Tibial artery (tissue), 4 donors: ENCODE results near the gene PTPN13.

Source experiments
- DNase-seq, 2 donors: peaks; one replicate each; pipeline ENCODE4 v3.0.0-alpha.2; 2019
- H3K27ac ChIP-seq, 2 donors: fragments of 200-600 bp; sonication (generic) in 1 of 2; 1 replicate in 1 of 2; 2 replicates in 1 of 2; pipeline ENCODE4 v1.5.1; 2018 to 2019; ENCODE audit warnings: mild to moderate bottlenecking in 1 of 2
- H3K27me3 ChIP-seq, 2 donors: fragments of 200-600 bp; sonication (generic) in 1 of 2; one replicate each; pipeline versions ENCODE4 v1.5.1 to v1.6.0; 2016 to 2019
- H3K36me3 ChIP-seq, 3 donors: fragments of 200-600 bp; sonication (generic) in 2 of 3; one replicate each; pipeline ENCODE4 v1.5.1; 2016 to 2019; ENCODE audit warnings: mild to moderate bottlenecking in 2 of 3
- H3K4me1 ChIP-seq, 4 donors: fragments of 200-600 bp; sonication (generic) in 2 of 4; 1 replicate in 3 of 4; 2 replicates in 1 of 4; pipeline ENCODE4 v1.5.1; 2016 to 2019
- H3K4me3 ChIP-seq, 2 donors: fragments of 200-600 bp; sonication (generic) in 1 of 2; 1 replicate in 1 of 2; 2 replicates in 1 of 2; pipeline ENCODE4 v1.5.1; 2018 to 2019; ENCODE audit warnings: mild to moderate bottlenecking in 2 of 2
- H3K9me3 ChIP-seq, 3 donors: fragments of 200-600 bp; sonication (generic) in 1 of 3; one replicate each; pipeline ENCODE4 v1.5.1; 2016 to 2019
- intact Hi-C: fragments of 100-400 bp; cut with DNase I; formaldehyde crosslinking; loops from one replicate; pipeline ENCODE4 v1.15.0; 2023; ENCODE audit warnings: low total_unique reads
- TF ChIP-seq, protein P1 (sequence below), 2 experiments: fragments of 200-600 bp in 1 of 2; fragments of 450-650 bp in 1 of 2; IDR thresholded peaks; one replicate each; pipeline ENCODE4 v1.5.1; 2017 to 2019; ENCODE audit warnings: antibody characterized with exemption in 2 of 2, mild to moderate bottlenecking in 1 of 2, moderate library complexity in 1 of 2

The PTPN13 gene, protein sequence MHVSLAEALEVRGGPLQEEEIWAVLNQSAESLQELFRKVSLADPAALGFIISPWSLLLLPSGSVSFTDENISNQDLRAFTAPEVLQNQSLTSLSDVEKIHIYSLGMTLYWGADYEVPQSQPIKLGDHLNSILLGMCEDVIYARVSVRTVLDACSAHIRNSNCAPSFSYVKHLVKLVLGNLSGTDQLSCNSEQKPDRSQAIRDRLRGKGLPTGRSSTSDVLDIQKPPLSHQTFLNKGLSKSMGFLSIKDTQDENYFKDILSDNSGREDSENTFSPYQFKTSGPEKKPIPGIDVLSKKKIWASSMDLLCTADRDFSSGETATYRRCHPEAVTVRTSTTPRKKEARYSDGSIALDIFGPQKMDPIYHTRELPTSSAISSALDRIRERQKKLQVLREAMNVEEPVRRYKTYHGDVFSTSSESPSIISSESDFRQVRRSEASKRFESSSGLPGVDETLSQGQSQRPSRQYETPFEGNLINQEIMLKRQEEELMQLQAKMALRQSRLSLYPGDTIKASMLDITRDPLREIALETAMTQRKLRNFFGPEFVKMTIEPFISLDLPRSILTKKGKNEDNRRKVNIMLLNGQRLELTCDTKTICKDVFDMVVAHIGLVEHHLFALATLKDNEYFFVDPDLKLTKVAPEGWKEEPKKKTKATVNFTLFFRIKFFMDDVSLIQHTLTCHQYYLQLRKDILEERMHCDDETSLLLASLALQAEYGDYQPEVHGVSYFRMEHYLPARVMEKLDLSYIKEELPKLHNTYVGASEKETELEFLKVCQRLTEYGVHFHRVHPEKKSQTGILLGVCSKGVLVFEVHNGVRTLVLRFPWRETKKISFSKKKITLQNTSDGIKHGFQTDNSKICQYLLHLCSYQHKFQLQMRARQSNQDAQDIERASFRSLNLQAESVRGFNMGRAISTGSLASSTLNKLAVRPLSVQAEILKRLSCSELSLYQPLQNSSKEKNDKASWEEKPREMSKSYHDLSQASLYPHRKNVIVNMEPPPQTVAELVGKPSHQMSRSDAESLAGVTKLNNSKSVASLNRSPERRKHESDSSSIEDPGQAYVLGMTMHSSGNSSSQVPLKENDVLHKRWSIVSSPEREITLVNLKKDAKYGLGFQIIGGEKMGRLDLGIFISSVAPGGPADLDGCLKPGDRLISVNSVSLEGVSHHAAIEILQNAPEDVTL (N-terminal part only)

DNA sequence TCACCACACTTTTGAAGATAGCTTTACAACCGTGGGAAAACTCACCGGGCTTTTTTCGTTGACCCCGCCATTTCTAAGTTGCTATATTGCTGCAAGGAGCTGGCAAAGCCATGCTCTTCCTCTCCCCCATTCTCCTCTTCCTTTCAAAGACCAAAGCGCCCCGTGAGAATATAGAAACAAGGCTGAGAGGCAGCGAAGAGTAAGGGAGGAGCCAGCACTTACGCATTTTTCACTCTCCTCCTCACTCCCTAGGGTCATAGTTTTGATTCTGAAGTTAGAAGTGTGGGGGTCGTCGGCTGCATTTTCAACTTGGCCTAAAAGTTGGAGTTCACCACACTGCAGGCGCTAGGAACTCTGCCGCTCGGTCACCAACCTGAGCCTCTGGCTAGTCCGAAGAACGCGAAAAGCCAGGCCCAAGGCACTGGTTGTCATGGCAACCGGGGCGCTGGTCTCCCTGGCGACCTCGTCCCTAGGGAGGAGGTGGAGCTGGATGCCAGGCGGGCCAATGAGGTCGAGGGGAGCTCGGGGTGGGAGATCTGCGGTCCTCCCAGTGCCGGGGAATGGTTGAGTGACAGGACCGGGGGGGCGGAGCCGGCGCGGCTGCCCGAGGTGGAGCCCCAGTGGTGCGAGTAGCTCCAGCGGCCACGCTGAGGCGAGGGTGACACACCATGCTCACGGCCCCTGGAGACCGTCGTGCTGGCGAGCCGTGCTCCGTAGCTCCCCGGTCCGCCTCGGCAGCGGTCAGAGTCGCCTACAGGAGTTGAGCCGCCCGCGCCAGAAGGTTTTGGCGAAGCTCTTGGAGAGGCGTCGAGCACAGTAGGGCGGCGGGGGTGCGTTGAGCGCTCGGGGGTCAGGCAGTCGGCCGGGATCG is at the start of gene PTPN13:
TSS of gene PTPN13 (plus strand) at position 628 of the 871 bp plus-strand sequence. CDS start 40,942 bp downstream, outside the sequence.
- H3K27me3 ChIP-seq, result no peaks in the 10 kb centered on the region
- H3K27ac ChIP-seq, result peak within 1 kb of the TSS; percentile 84 to 90
- H3K36me3 ChIP-seq, result no peaks in the 10 kb centered on the region
- H3K4me3 ChIP-seq, result peak within 1 kb of the TSS; percentile 71 to 84
- intact Hi-C loops, result loop anchor here (10.0 kb wide), 1 partner anchor 311 kb away; no protein-coding TSS in a partner anchor
- H3K4me1 ChIP-seq, result peaks cover 0 to 36% (median 5%) of the 10 kb centered on the region in 4 donors
- peak; percentile 98 to 99 for DNase-seq
- TF ChIP-seq, protein P1, sequence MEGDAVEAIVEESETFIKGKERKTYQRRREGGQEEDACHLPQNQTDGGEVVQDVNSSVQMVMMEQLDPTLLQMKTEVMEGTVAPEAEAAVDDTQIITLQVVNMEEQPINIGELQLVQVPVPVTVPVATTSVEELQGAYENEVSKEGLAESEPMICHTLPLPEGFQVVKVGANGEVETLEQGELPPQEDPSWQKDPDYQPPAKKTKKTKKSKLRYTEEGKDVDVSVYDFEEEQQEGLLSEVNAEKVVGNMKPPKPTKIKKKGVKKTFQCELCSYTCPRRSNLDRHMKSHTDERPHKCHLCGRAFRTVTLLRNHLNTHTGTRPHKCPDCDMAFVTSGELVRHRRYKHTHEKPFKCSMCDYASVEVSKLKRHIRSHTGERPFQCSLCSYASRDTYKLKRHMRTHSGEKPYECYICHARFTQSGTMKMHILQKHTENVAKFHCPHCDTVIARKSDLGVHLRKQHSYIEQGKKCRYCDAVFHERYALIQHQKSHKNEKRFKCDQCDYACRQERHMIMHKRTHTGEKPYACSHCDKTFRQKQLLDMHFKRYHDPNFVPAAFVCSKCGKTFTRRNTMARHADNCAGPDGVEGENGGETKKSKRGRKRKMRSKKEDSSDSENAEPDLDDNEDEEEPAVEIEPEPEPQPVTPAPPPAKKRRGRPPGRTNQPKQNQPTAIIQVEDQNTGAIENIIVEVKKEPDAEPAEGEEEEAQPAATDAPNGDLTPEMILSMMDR (IDR thresholded peaks at IDR 0.05), result no peak
- no peaks in the 10 kb centered on the region for H3K9me3 ChIP-seq

DNA sequence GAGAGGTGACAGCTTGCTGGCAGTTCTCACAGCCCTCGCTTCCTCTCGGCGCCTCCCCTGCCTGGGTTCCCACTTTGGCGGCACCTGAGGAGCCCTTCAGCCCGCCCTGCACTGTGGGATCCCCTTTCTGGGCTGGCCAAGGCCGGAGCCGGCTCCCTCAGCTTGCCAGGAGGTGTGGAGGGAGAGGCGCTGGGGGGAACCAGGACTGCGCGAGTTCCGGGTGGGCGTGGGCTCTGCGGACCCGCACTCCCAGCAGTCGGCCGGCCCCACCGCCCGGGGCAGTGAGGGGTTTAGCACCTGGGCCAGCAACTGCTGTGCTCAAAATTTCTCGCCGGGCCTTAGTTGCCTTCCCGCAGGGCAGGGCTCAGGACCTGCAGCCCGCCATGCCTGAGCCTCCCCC is 47.0 kb upstream of the PTPN13 start:
- no peaks in the 10 kb centered on the region for H3K36me3 ChIP-seq
- H3K27ac ChIP-seq, result no peak overlapping the region
- H3K4me1 ChIP-seq, result no peaks in the 10 kb centered on the region
- TF ChIP-seq, protein P1 (IDR thresholded peaks at IDR 0.05), result no peak
- intact Hi-C loops, result no loop called here
- DNase-seq, result no peak
- H3K4me3 ChIP-seq, result no peak overlapping the region
- H3K27me3 ChIP-seq, result no peaks in the 10 kb centered on the region
- H3K9me3 ChIP-seq, result no peaks in the 10 kb centered on the region

DNA sequence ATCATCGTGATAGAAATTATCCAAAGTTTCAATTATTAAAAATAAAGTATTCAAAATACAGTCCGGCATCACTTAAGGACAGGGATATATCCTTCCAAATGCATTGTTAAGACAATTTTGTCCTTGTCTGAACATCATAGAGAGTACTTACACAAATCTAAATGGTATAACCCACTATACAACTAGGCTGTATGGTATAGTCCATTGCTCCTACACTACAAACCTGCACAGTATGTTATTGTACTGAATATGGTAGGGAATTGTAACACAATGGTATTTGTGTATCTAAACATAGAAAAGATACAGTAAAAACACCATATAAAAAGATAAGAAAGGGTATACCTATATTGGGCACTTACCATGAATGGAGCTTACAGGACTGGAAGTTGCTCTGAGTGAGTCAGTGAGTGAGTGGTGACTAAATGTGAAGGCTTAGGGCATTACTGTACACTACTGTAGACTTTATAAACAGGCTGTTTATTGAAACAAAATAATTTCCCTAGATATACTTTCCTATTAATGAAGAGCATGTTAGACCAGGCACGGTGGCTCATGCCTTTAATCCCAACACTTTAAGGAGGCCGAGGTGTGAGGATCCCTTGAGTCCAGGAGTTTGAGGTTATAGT is 44.8 kb upstream of the PTPN13 start:
- TF ChIP-seq, protein P1 (IDR thresholded peaks at IDR 0.05), result no peak
- H3K27me3 ChIP-seq, result no peaks in the 10 kb centered on the region
- no peak overlapping the region for H3K27ac ChIP-seq
- no peaks in the 10 kb centered on the region for H3K9me3 ChIP-seq
- intact Hi-C loops, result no loop called here
- no peak overlapping the region for H3K4me3 ChIP-seq
- no peaks in the 10 kb centered on the region for H3K36me3 ChIP-seq
- no peak for DNase-seq
- no peaks in the 10 kb centered on the region for H3K4me1 ChIP-seq

DNA sequence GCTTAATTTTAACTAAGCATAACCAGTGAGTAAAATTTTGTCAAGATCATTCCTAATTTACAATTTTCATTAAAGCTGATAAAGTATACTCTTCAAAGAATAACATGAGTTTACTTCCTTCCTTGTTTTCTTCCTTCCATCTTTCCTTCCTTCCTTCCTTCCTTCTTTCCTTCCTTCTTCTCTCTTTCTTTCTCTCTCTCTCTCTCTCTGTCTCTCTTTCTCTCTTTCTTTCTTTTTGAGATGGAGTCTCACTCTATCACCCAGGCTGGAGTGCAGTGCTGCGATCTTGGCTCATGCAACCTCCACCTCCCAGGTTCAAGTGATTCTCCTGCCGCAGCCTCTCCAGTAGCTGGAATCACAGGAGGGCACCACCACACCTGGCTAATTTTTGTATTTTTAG is 42.7 kb upstream of the PTPN13 start:
- H3K4me1 ChIP-seq, result no peaks in the 10 kb centered on the region
- TF ChIP-seq, protein P1 (IDR thresholded peaks at IDR 0.05), result no peak
- intact Hi-C loops, result no loop called here
- DNase-seq, result no peak
- H3K27ac ChIP-seq, result no peak overlapping the region
- H3K36me3 ChIP-seq, result no peaks in the 10 kb centered on the region
- no peaks in the 10 kb centered on the region for H3K27me3 ChIP-seq
- H3K4me3 ChIP-seq, result no peak overlapping the region
- H3K9me3 ChIP-seq, result no peaks in the 10 kb centered on the region
